ENCODE results near the gene MEGF10.

Gene MEGF10

GRCh38 chr5:127375124-127375523 is 84.5 kb downstream of the MEGF10 start:
- no peak for DNase-seq

- no peak for DNase-seq
These were observed 85.0 kb downstream of the MEGF10 start for GRCh38 chr5:127375544-127376091.

- DNase-seq, result no peak
These were observed 87.1 kb downstream of the MEGF10 start for GRCh38 chr5:127377651-127378050.

- no peak for DNase-seq
These were observed 95.3 kb downstream of the MEGF10 start for GRCh38 chr5:127385936-127386335.

- DNase-seq, result no peak
These were observed 96.0 kb downstream of the MEGF10 start for GRCh38 chr5:127386557-127386956.

- no peak for DNase-seq
These were observed 99.0 kb downstream of the MEGF10 start for GRCh38 chr5:127389601-127390000.

GRCh38 chr5:127392762-127393161 is 102.2 kb downstream of the MEGF10 start:
- no peak for DNase-seq

- DNase-seq, result no peak
These were observed 106.0 kb downstream of the MEGF10 start for GRCh38 chr5:127396490-127397155.

- DNase-seq, result no peak
These were observed 107.9 kb downstream of the MEGF10 start for GRCh38 chr5:127398508-127398907.

GRCh38 chr5:127399068-127399467 is 108.5 kb downstream of the MEGF10 start:
- no peak for DNase-seq

GRCh38 chr5:127400539-127400938 is 109.9 kb downstream of the MEGF10 start:
- no peak for DNase-seq

- no peak for DNase-seq
These were observed 110.5 kb downstream of the MEGF10 start for GRCh38 chr5:127400946-127401670.

- DNase-seq, result no peak
These were observed 111.8 kb downstream of the MEGF10 start for GRCh38 chr5:127402361-127402760.

- DNase-seq, result no peak
These were observed 113.6 kb downstream of the MEGF10 start for GRCh38 chr5:127404190-127404589.

- no peak for DNase-seq
These were observed 115.9 kb downstream of the MEGF10 start for GRCh38 chr5:127406326-127407121.

- DNase-seq, result no peak
These were observed 118.8 kb downstream of the MEGF10 start for GRCh38 chr5:127409246-127409917.

GRCh38 chr5:127409921-127410675 is 119.5 kb downstream of the MEGF10 start:
- DNase-seq, result no peak

- DNase-seq, result no peak
These were observed 120.4 kb downstream of the MEGF10 start for GRCh38 chr5:127410959-127411358.

- DNase-seq, result no peak
These were observed 120.8 kb downstream of the MEGF10 start for GRCh38 chr5:127411381-127411780.

GRCh38 chr5:127412698-127413097 is 122.1 kb downstream of the MEGF10 start:
- no peak for DNase-seq

- DNase-seq, result no peak
These were observed 124.4 kb downstream of the MEGF10 start for GRCh38 chr5:127415034-127415433.

- DNase-seq, result no peak
These were observed 126.3 kb downstream of the MEGF10 start for GRCh38 chr5:127416906-127417305.

Data from activated CD4-positive, alpha-beta T cell treated with anti-CD3 and anti-CD28 coated beads for 48 hours (primary cell).